ENCODE data around the gene SLF2.

Gene SLF2

DNA sequence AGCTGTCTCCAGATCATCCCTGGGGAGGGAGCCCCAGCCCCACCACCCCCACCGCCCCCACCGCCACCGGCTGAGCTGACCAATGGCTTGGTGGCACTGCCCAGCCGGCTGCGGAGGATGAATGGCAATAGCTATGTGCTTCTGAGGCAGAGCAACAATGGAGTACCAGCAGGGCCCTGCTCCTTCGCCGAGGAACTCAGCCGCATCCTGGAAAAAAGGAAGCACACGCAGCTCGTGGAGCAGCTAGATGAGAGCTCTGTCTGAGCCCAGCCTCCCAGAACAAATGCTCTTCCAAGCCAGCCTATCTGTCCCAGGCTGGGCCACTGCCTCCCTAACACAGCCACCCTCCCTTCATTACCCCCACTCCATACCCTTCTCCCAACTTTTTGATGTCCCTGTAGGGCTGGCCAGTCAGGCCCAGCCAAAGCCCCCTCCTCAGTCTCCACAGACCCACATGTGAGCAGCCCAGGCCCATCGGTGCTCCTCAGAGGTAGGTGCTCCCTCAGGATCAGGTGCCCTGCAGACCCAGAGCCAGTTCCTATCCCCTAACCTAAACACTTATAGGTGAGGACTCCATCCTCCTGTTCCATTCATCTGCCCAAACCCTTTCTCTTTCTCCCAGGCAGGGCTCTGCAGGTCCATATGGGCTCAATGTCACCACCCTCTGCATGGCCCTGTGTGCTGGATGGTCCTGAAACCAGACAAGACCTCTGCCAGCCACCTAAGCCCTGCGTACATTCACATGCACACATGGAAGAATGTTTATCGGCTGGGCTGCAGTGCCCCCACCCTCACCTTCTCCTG is 71.3 kb downstream of the SLF2 start:
- H3K4me3 ChIP-seq (ENCODE audit: low read length), result no peak overlapping the region
- H3K36me3 ChIP-seq (ENCODE audit: insufficient read depth, low read length), result peaks cover 44% of the 10 kb centered on the region
- no peaks in the 10 kb centered on the region for H3K9me3 ChIP-seq (ENCODE audit: insufficient read depth, low read depth, low read length)
- no peak overlapping the region for H3K9ac ChIP-seq (ENCODE audit: low read depth, low read length)
- no peaks in the 10 kb centered on the region for H3K4me1 ChIP-seq (ENCODE audit: insufficient read depth, low read length)
- no peak overlapping the region for H3K27ac ChIP-seq (ENCODE audit: low read depth, low read length)
- WGBS, result 93% methylated on average over 13 of the region's 13 CpGs
- no peaks in the 10 kb centered on the region for H3K27me3 ChIP-seq (ENCODE audit: insufficient read depth, low read length)

DNA sequence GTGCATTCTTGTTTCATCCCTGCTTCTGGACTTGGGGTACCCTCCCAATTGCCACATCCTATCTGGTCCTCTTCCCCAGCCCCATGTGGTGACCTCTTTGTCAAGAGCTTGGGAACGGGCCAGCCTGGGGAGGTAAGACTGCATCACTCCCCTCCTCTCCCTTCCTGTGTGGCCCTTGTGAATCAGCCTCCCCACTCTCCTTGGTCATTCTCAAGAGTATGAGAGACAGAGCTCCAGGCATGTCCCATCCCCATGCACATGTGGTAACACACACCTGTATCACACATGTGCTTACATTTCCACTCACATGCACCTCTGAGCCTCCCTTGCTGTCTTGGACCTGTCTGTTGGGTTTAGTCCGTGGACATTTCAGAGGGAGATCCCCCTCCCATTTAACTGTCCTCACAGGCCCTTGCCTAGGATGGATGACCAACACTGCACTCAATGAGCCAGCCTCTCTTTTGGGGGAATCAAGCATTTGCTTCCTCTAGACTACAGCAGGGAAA is 72.0 kb downstream of the SLF2 start:
- H3K36me3 ChIP-seq (ENCODE audit: insufficient read depth, low read length), result peaks cover 47% of the 10 kb centered on the region
- H3K4me1 ChIP-seq (ENCODE audit: insufficient read depth, low read length), result no peaks in the 10 kb centered on the region
- no peak overlapping the region for H3K27ac ChIP-seq (ENCODE audit: low read depth, low read length)
- H3K4me3 ChIP-seq (ENCODE audit: low read length), result no peak overlapping the region
- WGBS, result 97% methylated on average over 2 of the region's 2 CpGs
- no peak overlapping the region for H3K9ac ChIP-seq (ENCODE audit: low read depth, low read length)
- no peaks in the 10 kb centered on the region for H3K9me3 ChIP-seq (ENCODE audit: insufficient read depth, low read depth, low read length)
- H3K27me3 ChIP-seq (ENCODE audit: insufficient read depth, low read length), result no peaks in the 10 kb centered on the region

GRCh38 chr10:100985336-100985735 is 72.6 kb downstream of the SLF2 start:
- 93% methylated on average over 3 of the region's 5 CpGs for WGBS
- no peaks in the 10 kb centered on the region for H3K4me1 ChIP-seq (ENCODE audit: insufficient read depth, low read length)
- no peaks in the 10 kb centered on the region for H3K9me3 ChIP-seq (ENCODE audit: insufficient read depth, low read depth, low read length)
- H3K27ac ChIP-seq (ENCODE audit: low read depth, low read length), result no peak overlapping the region
- H3K36me3 ChIP-seq (ENCODE audit: insufficient read depth, low read length), result peaks cover 47% of the 10 kb centered on the region
- no peaks in the 10 kb centered on the region for H3K27me3 ChIP-seq (ENCODE audit: insufficient read depth, low read length)
- no peak overlapping the region for H3K9ac ChIP-seq (ENCODE audit: low read depth, low read length)
- H3K4me3 ChIP-seq (ENCODE audit: low read length), result no peak overlapping the region

- no peaks in the 10 kb centered on the region for H3K4me1 ChIP-seq (ENCODE audit: insufficient read depth, low read length)
- H3K36me3 ChIP-seq (ENCODE audit: insufficient read depth, low read length), result peaks cover 48% of the 10 kb centered on the region
These were observed 73.8 kb downstream of the SLF2 start for GRCh38 chr10:100986623-100986951.

GRCh38 chr10:100986952-100987684 is 74.4 kb downstream of the SLF2 start, which contains the start of the genes MRPL43 and TWNK:
Gene MRPL43 (minus strand): TSS chr10:100987497. CDS start chr10:100987443, 54 bp downstream.
Gene TWNK (plus strand): TSS chr10:100987543. CDS start chr10:100988211, 668 bp downstream.
- Histone ChIP-seq H3K36me3 (ENCODE audit: insufficient read depth, low read length) (peaks cover 48% of the 10 kb centered on the region), H3K4me3 (ENCODE audit: low read length) (peak within 1 kb of the TSS; percentile 81), H3K9me3 (ENCODE audit: insufficient read depth, low read depth, low read length) (no peaks in the 10 kb centered on the region), H3K4me1 (ENCODE audit: insufficient read depth, low read length) (no peaks in the 10 kb centered on the region), H3K9ac (ENCODE audit: low read depth, low read length) (peak within 1 kb of the TSS; percentile 86), H3K27ac (ENCODE audit: low read depth, low read length) (peak within 1 kb of the TSS; percentile 65), H3K27me3 (ENCODE audit: insufficient read depth, low read length) (no peaks in the 10 kb centered on the region)
- under 1% methylated on average over 75 of the region's 75 CpGs for WGBS

More at GRCh38 chr10:100986623-100986951, 73.8 kb downstream of the SLF2 start:
- WGBS, result 25% methylated on average over 17 of the region's 17 CpGs
- Histone ChIP-seq H3K9me3 (ENCODE audit: insufficient read depth, low read depth, low read length) (no peaks in the 10 kb centered on the region), H3K4me3 (ENCODE audit: low read length) (peak overlapping the region; percentile 81), H3K27me3 (ENCODE audit: insufficient read depth, low read length) (no peaks in the 10 kb centered on the region), H3K27ac (ENCODE audit: low read depth, low read length) (no peak overlapping the region), H3K9ac (ENCODE audit: low read depth, low read length) (peak overlapping the region; percentile 86)

- Histone ChIP-seq H3K9me3 (ENCODE audit: insufficient read depth, low read depth, low read length) (no peaks in the 10 kb centered on the region), H3K27ac (ENCODE audit: low read depth, low read length) (peak overlapping the region; percentile 5), H3K27me3 (ENCODE audit: insufficient read depth, low read length) (no peaks in the 10 kb centered on the region), H3K9ac (ENCODE audit: low read depth, low read length) (peak overlapping the region; percentile 86), H3K4me1 (ENCODE audit: insufficient read depth, low read length) (no peaks in the 10 kb centered on the region), H3K36me3 (ENCODE audit: insufficient read depth, low read length) (peaks cover 51% of the 10 kb centered on the region), H3K4me3 (ENCODE audit: low read length) (peak overlapping the region; percentile 81)
- WGBS, result 2% methylated on average over 15 of the region's 15 CpGs
These were observed 74.9 kb downstream of the SLF2 start for GRCh38 chr10:100987685-100988049.

DNA sequence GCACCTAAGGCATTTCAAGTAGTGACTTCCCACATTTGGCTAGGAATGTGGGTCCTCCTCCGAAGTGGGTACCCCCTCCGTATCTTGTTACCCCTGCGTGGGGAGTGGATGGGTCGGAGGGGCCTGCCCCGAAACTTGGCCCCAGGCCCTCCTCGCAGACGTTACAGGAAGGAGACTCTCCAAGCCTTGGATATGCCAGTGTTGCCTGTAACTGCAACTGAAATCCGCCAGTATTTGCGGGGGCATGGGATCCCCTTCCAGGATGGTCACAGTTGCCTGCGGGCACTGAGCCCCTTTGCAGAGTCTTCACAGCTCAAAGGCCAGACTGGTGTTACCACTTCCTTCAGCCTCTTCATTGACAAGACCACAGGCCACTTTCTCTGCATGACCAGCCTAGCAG is 75.4 kb downstream of the SLF2 start:
- Histone ChIP-seq H3K4me3 (ENCODE audit: low read length) (peak overlapping the region; percentile 81), H3K9ac (ENCODE audit: low read depth, low read length) (peak overlapping the region; percentile 86), H3K27ac (ENCODE audit: low read depth, low read length) (no peak overlapping the region), H3K27me3 (ENCODE audit: insufficient read depth, low read length) (no peaks in the 10 kb centered on the region), H3K4me1 (ENCODE audit: insufficient read depth, low read length) (no peaks in the 10 kb centered on the region), H3K9me3 (ENCODE audit: insufficient read depth, low read depth, low read length) (no peaks in the 10 kb centered on the region), H3K36me3 (ENCODE audit: insufficient read depth, low read length) (peaks cover 51% of the 10 kb centered on the region)
- WGBS, result 71% methylated on average over 10 of the region's 10 CpGs

DNA sequence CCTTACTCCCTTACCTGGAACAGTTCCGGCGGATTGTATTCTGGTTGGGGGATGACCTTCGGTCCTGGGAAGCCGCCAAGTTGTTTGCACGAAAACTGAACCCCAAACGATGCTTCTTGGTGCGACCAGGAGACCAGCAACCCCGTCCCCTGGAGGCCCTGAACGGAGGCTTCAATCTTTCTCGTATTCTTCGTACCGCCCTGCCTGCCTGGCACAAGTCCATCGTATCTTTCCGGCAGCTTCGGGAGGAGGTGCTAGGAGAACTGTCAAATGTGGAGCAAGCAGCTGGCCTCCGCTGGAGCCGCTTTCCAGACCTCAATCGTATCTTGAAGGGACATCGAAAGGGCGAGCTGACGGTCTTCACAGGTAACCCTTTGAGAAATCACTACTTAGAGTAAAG is 76.3 kb downstream of the SLF2 start:
- H3K4me3 ChIP-seq (ENCODE audit: low read length), result no peak overlapping the region
- no peak overlapping the region for H3K9ac ChIP-seq (ENCODE audit: low read depth, low read length)
- no peaks in the 10 kb centered on the region for H3K4me1 ChIP-seq (ENCODE audit: insufficient read depth, low read length)
- H3K9me3 ChIP-seq (ENCODE audit: insufficient read depth, low read depth, low read length), result no peaks in the 10 kb centered on the region
- no peak overlapping the region for H3K27ac ChIP-seq (ENCODE audit: low read depth, low read length)
- peaks cover 59% of the 10 kb centered on the region for H3K36me3 ChIP-seq (ENCODE audit: insufficient read depth, low read length)
- H3K27me3 ChIP-seq (ENCODE audit: insufficient read depth, low read length), result no peaks in the 10 kb centered on the region
- WGBS, result 98% methylated on average over 21 of the region's 21 CpGs

DNA sequence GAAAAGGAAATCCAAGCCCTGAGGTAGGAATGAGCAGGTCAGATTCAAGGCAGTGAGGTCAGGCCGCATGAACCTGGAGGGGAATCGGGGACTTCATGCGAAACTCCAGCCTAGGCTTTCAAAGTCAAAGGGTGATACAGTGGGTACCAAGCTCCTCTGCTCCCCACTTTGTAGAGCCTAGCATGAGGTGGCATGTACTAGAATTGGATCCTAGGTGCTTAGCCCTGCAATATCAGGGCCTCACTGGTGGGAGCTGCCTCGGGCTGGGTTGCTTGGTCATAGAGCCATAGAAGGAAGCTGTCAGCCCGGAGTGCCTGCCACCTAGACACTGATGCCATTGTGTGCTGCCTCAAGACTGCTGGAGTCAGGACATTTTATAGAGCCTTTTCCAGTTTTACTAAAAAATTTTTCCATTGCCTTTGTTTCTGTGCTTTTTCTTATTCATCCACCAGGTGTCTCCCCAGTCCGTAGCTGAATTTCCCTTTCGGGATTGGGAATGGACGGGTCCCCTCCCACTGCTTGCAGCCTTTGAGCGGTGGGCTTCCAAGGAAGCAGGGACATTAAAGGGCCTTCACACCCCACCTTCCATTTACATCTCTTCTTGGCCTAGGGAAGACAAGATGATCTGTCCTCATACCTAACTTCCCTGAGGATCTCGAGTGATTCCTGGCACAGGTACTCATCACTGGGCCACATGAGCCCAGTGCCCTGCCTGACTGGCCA is 81.4 kb downstream of the SLF2 start:
- 64% methylated on average over 10 of the region's 10 CpGs for WGBS
- H3K9me3 ChIP-seq (ENCODE audit: insufficient read depth, low read depth, low read length), result no peaks in the 10 kb centered on the region
- H3K4me3 ChIP-seq (ENCODE audit: low read length), result no peak overlapping the region
- H3K27ac ChIP-seq (ENCODE audit: low read depth, low read length), result no peak overlapping the region
- H3K36me3 ChIP-seq (ENCODE audit: insufficient read depth, low read length), result peaks cover 50% of the 10 kb centered on the region
- H3K4me1 ChIP-seq (ENCODE audit: insufficient read depth, low read length), result peaks cover 15% of the 10 kb centered on the region
- no peak overlapping the region for H3K9ac ChIP-seq (ENCODE audit: low read depth, low read length)
- H3K27me3 ChIP-seq (ENCODE audit: insufficient read depth, low read length), result no peaks in the 10 kb centered on the region

GRCh38 chr10:100995181-100995580 is 82.4 kb downstream of the SLF2 start:
- peaks cover 40% of the 10 kb centered on the region for H3K36me3 ChIP-seq (ENCODE audit: insufficient read depth, low read length)
- H3K27me3 ChIP-seq (ENCODE audit: insufficient read depth, low read length), result no peaks in the 10 kb centered on the region
- no peak overlapping the region for H3K9ac ChIP-seq (ENCODE audit: low read depth, low read length)
- H3K27ac ChIP-seq (ENCODE audit: low read depth, low read length), result no peak overlapping the region
- H3K4me3 ChIP-seq (ENCODE audit: low read length), result no peak overlapping the region
- H3K9me3 ChIP-seq (ENCODE audit: insufficient read depth, low read depth, low read length), result no peaks in the 10 kb centered on the region
- peaks cover 15% of the 10 kb centered on the region for H3K4me1 ChIP-seq (ENCODE audit: insufficient read depth, low read length)
- 92% methylated on average over 6 of the region's 6 CpGs for WGBS
